CD4-positive, alpha-beta T cell (primary cell): ENCODE measurements around the gene TENT4A. TPM values are rescaled to one million over a fixed set of nuclear protein-coding genes. Genes with fewer than 3 reads are reported as not detected.

ENCODE experiments used
- ATAC-seq: fragments of 200-7000 bp; cut with Tn5 transposase; one replicate; pipeline ENCODE4 v1.10.0; 2022; ENCODE audit warnings: mild to moderate bottlenecking; ENCODE audit not compliant: poor library complexity
- CTCF ChIA-PET: fragments of 350-600 bp; sonication (Branson Sonifier 250); formaldehyde crosslinking; loops from one replicate; lab custom pipeline; 2021; ENCODE audit warnings: antibody characterized with exemption, inconsistent platforms; lab: Charles Lee
- POLR2A ChIA-PET: fragments of 350-600 bp; sonication (Branson Sonifier 250); formaldehyde crosslinking; loops from one replicate; lab custom pipeline; 2021; ENCODE audit warnings: antibody characterized with exemption, inconsistent platforms; lab: Charles Lee
- DNase-seq, 14 experiments: peaks; one replicate each; pipeline ENCODE4 v3.0.0-alpha.2; 2013 to 2020; ENCODE audit warnings: mixed read lengths in 2 of 14
- H3K27ac ChIP-seq, 2 donors: one replicate each; pipeline versions ENCODE4 v1.5.1 to v1.7.0; 2013; ENCODE audit warnings: low read length in 2 of 2, low read depth in 1 of 2, mild to moderate bottlenecking in 1 of 2
- H3K27me3 ChIP-seq, 2 experiments: 1 replicate in 1 of 2; 2 replicates in 1 of 2; pipeline versions ENCODE4 v1.6.1 to v1.7.0; 2013; ENCODE audit warnings: low read length in 2 of 2, control low read depth in 1 of 2, mild to moderate bottlenecking in 1 of 2, moderate library complexity in 1 of 2; ENCODE audit not compliant: insufficient read depth in 2 of 2, control insufficient read depth in 1 of 2
- H3K36me3 ChIP-seq: one replicate; pipeline ENCODE4 v1.6.1; 2013; ENCODE audit warnings: low read length, control low read depth; ENCODE audit not compliant: insufficient read depth
- H3K4me1 ChIP-seq: one replicate; pipeline ENCODE4 v1.6.1; 2013; ENCODE audit warnings: low read length, control low read depth; ENCODE audit not compliant: insufficient read depth
- H3K4me3 ChIP-seq: one replicate; pipeline ENCODE4 v1.5.1; 2013; ENCODE audit warnings: mild to moderate bottlenecking, low read length, moderate library complexity
- H3K9me3 ChIP-seq, 2 experiments: 1 replicate in 1 of 2; 2 replicates in 1 of 2; pipeline versions ENCODE4 v1.6.1 to v1.7.0; 2013; ENCODE audit warnings: low read length in 2 of 2, mild to moderate bottlenecking in 2 of 2, control low read depth in 1 of 2, moderate library complexity in 1 of 2; ENCODE audit not compliant: control insufficient read depth in 1 of 2, insufficient read depth in 1 of 2
- H3K27ac Mint-ChIP-seq: one replicate; pipeline ENCODE4 v1.8.0; 2020; ENCODE audit warnings: mixed read lengths
- H3K27me3 Mint-ChIP-seq: one replicate; pipeline ENCODE4 v1.8.0; 2021; ENCODE audit warnings: mixed read lengths
- H3K36me3 Mint-ChIP-seq: one replicate; pipeline ENCODE4 v1.8.0; 2021; ENCODE audit warnings: low read depth, mixed read lengths
- H3K4me1 Mint-ChIP-seq: one replicate; pipeline ENCODE4 v1.8.0; 2021; ENCODE audit warnings: low read depth, mixed read lengths
- H3K4me3 Mint-ChIP-seq: one replicate; pipeline ENCODE4 v1.8.0; 2020; ENCODE audit warnings: mild to moderate bottlenecking, mixed read lengths
- H3K9me3 Mint-ChIP-seq: one replicate; pipeline ENCODE4 v1.8.0; 2020; ENCODE audit warnings: mixed read lengths
- CTCF ChIP-seq: fragments of 200-600 bp; IDR thresholded peaks from one replicate; pipeline ENCODE4 v1.8.0; 2022; ENCODE audit warnings: antibody characterized with exemption, mild to moderate bottlenecking
- intact Hi-C, 2 experiments: fragments of 100-400 bp; cut with DNase I in 1 of 2; cut with micrococcal nuclease in 1 of 2; formaldehyde crosslinking; loops; one replicate each; pipeline versions ENCODE4 v1.15.1 to v1.9.0; 2023 to 2025; cut with DNase I, micrococcal nuclease
- total RNA-seq, 174 experiments: library from RNA in 2 of 174; stranded (reverse) in 2 of 174; gene quantifications; one replicate each; pipeline ENCODE4 v1.2.3 and lab custom pipeline; 2021 to 2026

TENT4A gene
- total RNA-seq, 2 experiments from 2014 or later: 49.2 to 51.9 TPM

- CTCF ChIA-PET: no interaction called here
Observed at GRCh38 chr5:6734243-6734700, 21.0 kb downstream of the TENT4A start.

DNA sequence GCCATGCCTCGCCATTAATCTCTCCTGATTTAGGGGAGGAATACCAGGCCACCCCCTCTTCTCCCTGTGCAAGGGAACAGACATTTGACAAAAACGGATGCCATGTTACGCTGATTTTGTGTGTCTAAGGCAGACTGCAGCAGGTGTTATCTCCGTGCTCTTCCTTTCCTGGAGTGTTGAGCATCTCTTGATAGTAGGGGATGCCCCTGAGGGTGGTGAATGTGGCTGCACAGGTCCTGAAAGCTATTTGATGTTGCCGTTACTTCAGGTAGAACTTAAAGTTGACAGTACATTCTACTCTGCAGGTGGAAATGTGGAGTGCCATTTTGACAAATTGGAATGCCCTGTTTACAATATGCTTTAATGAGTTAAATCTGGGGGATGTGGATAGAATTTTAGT lies 21.5 kb downstream of the TENT4A start:
- ChIA-PET POLR2A (interaction anchor here (0.7 to 1.1 kb wide), 2 partner anchors 102 to 1120 kb away, joined by 4 read pairs; partner anchors contain the start of genes NSUN2 and SRD5A1), CTCF (interaction anchor here (1.1 kb wide), 1 partner anchor 10 kb away, joined by 4 read pairs; no protein-coding TSS in a partner anchor)

More at GRCh38 chr5:6734243-6734700, 21.0 kb downstream of the TENT4A start:
- no peak for DNase-seq
- ATAC-seq: no peak
- Mint-ChIP-seq H3K27me3 (no peaks in the 10 kb centered on the region), H3K9me3 (no peaks in the 10 kb centered on the region), H3K4me1 (peaks cover 74% of the 10 kb centered on the region), H3K36me3 (peaks cover 54% of the 10 kb centered on the region), H3K27ac (peak overlapping the region; percentile 63), H3K4me3 (no peak overlapping the region)
- POLR2A ChIA-PET: interaction anchor here (1.1 kb wide), 1 partner anchor 101 kb away, joined by 4 read pairs; the partner anchor contains the start of genes NSUN2 and SRD5A1
- intact Hi-C loops: no loop called here
- Histone ChIP-seq H3K4me1 (peaks cover 37% of the 10 kb centered on the region), H3K27me3 (no peaks in the 10 kb centered on the region), H3K27ac (no peak overlapping the region), H3K9me3 (no peaks in the 10 kb centered on the region), H3K36me3 (peaks cover 26% of the 10 kb centered on the region), H3K4me3 (no peak overlapping the region)
- no peak for TF ChIP-seq CTCF

DNA sequence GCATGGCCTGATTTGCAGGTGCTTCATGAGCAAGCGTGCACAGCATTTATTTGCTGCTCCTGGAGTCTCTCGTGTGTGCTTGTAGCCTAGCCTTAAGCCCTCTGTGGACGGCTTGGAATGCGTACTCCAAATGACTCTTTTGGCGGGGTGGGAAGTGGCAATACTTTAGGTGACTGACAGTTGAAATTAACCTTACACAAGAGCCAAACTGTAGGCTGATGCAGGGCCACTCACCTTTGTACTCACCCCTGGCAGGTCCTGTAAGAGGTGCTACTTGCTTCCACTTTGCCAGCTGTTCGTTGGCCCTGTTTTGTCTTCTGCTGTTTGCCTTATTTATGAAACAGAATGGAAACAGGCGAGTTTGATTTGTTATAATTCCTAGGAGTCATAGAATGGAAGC lies 22.9 kb downstream of the TENT4A start:
- CTCF ChIA-PET: interaction anchor here (1.2 kb wide), 1 partner anchor 11 kb away, joined by 3 read pairs; no protein-coding TSS in a partner anchor
- H3K27me3 ChIP-seq: no peaks in the 10 kb centered on the region
- Mint-ChIP-seq H3K4me1 (peaks cover 57% of the 10 kb centered on the region), H3K27me3 (no peaks in the 10 kb centered on the region), H3K9me3 (no peaks in the 10 kb centered on the region), H3K36me3 (peaks cover 66% of the 10 kb centered on the region), H3K27ac (peak overlapping the region; percentile 47), H3K4me3 (no peak overlapping the region)
- intact Hi-C loops: no loop called here
- ATAC-seq (no peak), DNase-seq (no peak)
- TF ChIP-seq CTCF: no peak
- no peaks in the 10 kb centered on the region for H3K9me3 ChIP-seq
- H3K4me1 ChIP-seq: peaks cover 24% of the 10 kb centered on the region
- POLR2A ChIA-PET: no interaction called here
- H3K27ac ChIP-seq: no peak overlapping the region
- H3K4me3 ChIP-seq: no peak overlapping the region
- H3K36me3 ChIP-seq: peaks cover 44% of the 10 kb centered on the region

More for the DNA sequence above, 21.5 kb downstream of the TENT4A start:
- Histone ChIP-seq H3K4me3 (no peak overlapping the region), H3K27me3 (no peaks in the 10 kb centered on the region), H3K4me1 (peaks cover 32% of the 10 kb centered on the region), H3K27ac (no peak overlapping the region), H3K36me3 (peaks cover 31% of the 10 kb centered on the region), H3K9me3 (no peaks in the 10 kb centered on the region)
- intact Hi-C loops: no loop called here
- Mint-ChIP-seq H3K4me1 (peaks cover 69% of the 10 kb centered on the region), H3K4me3 (no peak overlapping the region), H3K9me3 (no peaks in the 10 kb centered on the region), H3K27me3 (no peaks in the 10 kb centered on the region), H3K36me3 (peaks cover 59% of the 10 kb centered on the region), H3K27ac (peak overlapping the region; percentile 63)
- DNase-seq (no peak), ATAC-seq (peak; percentile 46)
- TF ChIP-seq CTCF: no peak
